VCaP (cell line): Measurements from ENCODE around the gene ZNF574.

Experiments used
- H3K27ac ChIP-seq: fragments of 450-650 bp; 2 replicates; pipeline ENCODE4 v1.5.1; 2017
- TF ChIP-seq, protein P1 (sequence below): fragments of 450-650 bp; conservative IDR thresholded peaks from 2 replicates; pipeline ENCODE4 v1.5.1; 2017; ENCODE audit warnings: mild to moderate bottlenecking, moderate library complexity

ZNF574 gene

DNA sequence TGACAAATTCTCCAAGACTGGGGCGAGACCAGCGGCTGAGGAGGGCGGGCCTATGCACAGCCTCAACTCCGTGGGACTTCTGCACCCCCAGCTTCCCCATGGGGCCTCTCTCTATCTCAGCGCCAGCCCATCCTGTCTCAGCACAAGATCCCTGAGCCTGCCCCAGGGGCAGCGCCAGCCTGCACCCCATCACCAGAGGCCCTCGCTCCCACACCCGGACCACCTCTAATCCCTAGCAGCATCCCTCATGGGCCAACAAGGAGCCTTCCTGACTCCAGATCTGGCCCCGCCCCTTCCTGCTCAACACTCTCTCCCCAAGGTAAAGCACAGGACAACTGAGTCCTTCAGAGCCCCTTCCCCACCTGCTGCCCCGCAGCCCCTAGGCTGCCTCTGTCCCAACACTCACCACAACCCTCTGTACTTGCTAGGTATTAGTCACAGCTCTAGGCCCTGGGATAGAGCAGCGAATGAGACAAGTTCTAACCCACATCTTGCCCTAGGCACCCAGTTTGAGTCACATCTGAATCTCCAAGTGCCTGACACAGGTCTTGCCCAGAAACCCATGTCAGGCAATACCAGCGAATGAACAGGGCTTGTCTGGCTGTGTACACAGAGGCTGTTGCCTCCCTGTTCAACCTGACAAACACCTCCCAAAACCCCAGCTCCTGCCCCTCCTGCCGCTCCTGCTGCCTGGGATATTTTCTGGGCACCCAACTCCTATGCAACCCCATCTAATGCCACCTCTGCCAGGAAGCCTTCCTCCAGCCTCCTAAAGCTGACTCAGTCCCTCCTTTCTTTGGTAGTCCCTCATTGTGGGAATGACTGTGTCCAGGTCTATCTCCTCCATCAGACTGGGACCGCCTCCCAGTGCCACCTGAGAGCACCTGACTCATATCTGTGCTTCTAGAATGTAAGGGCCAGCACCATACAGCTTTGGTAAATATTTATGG, 24.5 kb upstream of the ZNF574 start:
- TF ChIP-seq, protein P1, sequence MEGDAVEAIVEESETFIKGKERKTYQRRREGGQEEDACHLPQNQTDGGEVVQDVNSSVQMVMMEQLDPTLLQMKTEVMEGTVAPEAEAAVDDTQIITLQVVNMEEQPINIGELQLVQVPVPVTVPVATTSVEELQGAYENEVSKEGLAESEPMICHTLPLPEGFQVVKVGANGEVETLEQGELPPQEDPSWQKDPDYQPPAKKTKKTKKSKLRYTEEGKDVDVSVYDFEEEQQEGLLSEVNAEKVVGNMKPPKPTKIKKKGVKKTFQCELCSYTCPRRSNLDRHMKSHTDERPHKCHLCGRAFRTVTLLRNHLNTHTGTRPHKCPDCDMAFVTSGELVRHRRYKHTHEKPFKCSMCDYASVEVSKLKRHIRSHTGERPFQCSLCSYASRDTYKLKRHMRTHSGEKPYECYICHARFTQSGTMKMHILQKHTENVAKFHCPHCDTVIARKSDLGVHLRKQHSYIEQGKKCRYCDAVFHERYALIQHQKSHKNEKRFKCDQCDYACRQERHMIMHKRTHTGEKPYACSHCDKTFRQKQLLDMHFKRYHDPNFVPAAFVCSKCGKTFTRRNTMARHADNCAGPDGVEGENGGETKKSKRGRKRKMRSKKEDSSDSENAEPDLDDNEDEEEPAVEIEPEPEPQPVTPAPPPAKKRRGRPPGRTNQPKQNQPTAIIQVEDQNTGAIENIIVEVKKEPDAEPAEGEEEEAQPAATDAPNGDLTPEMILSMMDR = no peak
- H3K27ac ChIP-seq = no peak overlapping the region

DNA sequence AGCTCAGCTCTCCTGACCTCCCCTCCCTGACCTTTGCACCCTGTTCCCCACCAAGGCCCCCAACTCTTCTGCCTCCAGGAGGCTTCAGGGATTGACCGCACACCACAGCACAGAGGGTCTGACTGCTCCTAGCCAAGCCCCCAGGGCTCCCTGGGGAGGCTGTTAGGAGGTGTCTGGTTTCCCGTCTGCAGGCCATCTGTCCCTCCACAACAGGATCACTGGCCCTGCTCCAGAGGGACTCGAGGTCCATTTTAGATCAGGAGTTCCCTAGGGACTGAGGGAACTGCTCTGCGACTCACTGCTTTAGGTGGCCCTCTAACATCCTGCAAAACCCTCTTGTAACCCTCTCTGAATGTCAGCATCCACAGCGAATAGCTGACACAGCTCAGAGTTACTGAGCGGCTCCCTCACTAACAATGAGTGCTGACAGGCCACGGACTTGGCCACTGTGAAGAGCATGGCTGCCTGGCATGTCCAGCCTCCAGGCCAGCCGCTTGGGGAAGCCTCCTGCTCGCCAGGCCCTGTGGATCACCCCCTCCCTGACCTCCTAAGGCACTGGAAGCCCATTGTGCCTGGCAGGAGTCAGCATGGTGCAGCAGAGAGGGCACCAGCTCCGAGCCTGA, 23.6 kb upstream of the ZNF574 start:
- H3K27ac ChIP-seq = no peak overlapping the region
- TF ChIP-seq, protein P1 = no peak

DNA sequence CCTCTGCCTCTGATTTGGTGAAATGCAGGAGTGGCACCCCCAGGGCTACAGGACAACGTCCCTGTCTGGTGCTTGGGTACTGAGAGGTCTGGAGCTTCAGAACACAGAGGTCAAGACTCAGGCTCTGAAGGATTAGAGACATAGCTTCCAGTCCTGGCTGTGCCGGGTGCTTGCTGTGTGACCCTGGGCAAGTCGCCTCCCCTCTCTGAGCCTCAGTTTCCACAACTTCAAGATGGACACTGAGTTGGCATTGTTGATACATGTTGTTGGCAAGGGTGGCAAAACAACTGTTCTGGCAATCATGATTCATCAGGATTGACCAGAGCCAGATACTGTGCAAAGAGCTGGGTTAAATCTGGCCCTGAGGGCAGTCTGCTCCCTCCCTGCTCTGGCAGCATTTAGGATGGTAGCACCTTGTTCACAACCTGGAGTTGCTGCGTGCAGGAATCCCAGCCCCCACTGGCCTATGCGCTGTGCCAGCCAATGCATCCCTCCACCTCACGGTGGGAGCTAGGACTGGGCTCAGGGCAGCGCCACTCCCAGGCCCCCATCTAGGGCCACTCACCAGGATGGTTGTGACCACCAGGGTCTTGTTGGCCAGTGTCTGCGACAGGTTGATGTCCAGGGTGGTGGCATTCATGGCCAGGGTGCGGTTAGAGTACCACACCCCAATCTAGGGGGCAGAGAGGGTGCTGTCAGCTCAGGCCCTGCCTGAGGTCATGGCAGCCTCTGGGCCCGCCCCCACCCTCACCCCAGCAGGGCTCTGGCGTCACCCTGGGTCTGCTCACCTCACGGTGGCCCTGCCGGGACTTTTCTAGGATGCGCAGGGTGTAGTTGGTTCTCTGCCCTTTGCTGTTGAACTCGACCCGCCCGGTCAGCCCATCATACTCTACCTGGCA, 22.7 kb upstream of the ZNF574 start:
- H3K27ac ChIP-seq = no peak overlapping the region
- TF ChIP-seq, protein P1 = no peak

DNA sequence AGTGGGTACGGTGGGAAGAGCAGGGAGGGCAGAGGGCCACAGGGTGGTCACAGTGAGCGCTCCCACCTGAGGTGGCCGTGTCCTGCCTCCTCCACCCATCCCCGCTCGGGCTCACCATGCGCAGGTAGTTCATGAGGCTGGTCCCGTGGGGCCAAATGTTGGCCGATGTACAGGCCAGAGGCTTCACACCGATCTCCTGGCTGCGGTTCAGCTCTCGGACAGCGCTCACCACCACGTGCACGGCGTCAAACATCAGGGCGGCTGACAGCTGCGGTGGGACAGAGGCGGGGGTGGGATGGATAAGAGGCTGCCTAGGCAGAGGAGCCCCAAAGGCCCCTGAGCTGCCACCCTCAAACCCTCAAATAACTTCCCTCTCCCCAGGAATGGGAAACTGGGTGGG, 21.8 kb upstream of the ZNF574 start:
- H3K27ac ChIP-seq = no peak overlapping the region
- TF ChIP-seq, protein P1 = no peak

DNA sequence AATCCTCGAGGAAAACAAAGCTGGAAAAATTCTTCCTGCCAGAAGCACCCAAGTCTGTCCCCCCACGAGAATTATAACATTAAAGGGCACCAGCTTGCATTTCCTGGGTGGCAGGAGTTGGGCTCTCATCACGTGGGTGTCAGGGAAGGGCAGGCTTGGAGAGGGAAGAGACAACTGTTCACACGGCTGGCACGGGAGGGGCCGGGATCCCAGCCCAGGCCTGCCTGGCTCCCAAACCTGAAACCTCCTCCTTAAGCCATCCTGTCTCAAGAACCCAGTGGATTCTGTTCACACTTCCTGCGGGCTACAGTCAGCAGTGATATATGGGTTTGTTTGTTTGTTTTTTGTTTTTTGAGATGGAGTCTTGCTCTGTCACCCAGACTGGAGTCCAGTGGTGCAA, 18.1 kb upstream of the ZNF574 start:
- TF ChIP-seq, protein P1 = no peak
- H3K27ac ChIP-seq = no peak overlapping the region

DNA sequence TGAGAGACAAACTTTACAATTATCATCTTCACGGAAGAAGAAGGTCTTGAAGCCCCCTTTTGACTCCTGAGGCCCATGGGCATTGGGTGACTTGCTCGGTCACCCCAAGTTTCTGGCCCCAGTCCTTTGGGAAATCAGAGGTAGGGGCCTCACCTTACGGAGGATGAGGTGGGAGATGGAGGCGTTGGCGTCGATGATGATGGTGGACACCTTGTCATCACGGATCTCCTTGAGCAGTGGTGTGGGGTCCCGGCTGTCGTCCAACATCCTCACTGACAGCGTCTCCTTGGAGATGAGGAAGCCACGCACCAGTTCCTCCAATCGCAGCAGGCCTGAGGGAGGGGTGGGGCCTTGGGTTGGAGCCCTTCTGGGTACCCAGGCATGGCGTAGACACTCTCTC, 16.8 kb upstream of the ZNF574 start:
- H3K27ac ChIP-seq = no peak overlapping the region
- TF ChIP-seq, protein P1 = no peak

DNA sequence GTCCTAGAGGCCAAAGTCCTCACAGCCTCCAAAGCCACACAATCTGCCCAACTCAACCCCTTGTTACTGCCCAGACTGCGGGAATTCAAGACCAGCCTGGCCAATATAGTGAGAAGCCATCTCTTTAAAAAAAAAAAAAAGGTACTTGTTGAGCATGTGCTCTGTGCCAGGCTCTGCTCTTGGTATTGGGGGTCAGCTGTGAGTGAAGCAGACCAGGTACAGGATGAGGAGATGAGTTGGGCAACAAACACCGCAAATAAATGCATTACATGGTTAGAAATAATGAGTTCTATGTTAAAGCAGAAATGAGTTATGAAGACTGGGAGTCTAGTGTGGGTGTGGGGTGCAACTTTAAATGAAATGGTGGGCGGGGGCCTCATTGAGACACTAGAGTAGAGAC, 15.8 kb upstream of the ZNF574 start:
- no peak overlapping the region for H3K27ac ChIP-seq
- TF ChIP-seq, protein P1 = no peak
